HFFc6 (cell line): ENCODE measurements around the gene B4GALNT1. TPM values are rescaled to one million over a fixed set of nuclear protein-coding genes. Genes with fewer than 3 reads are reported as not detected.
A peak's percentile ranks its signal among the peaks of the same experiment; 100 is the strongest.
"Not testable (repeated sequence)": the region's sequence is repeated elsewhere in the genome, so short reads cannot be mapped to it uniquely, and the experiment has no call there.

Experiments used
- DNase-seq: peaks from one replicate; pipeline ENCODE4 v3.0.0-alpha.2; 2018
- H3K27ac Mint-ChIP-seq: 2 replicates; pipeline ENCODE4 v1.8.0; 2020; ENCODE audit warnings: mild to moderate bottlenecking, mixed read lengths
- H3K27me3 Mint-ChIP-seq: 2 replicates; pipeline ENCODE4 v1.8.0; 2021; ENCODE audit warnings: mild to moderate bottlenecking, moderate library complexity, mixed read lengths; ENCODE audit not compliant: insufficient read depth
- H3K36me3 Mint-ChIP-seq: 2 replicates; pipeline ENCODE4 v1.8.0; 2021; ENCODE audit warnings: low read depth, mixed read lengths
- H3K4me1 Mint-ChIP-seq: 2 replicates; pipeline ENCODE4 v1.8.0; 2020; ENCODE audit warnings: low read depth, mixed read lengths
- H3K4me3 Mint-ChIP-seq: 2 replicates; pipeline ENCODE4 v1.8.0; 2020; ENCODE audit warnings: mild to moderate bottlenecking, moderate library complexity, mixed read lengths
- H3K9me3 Mint-ChIP-seq: 2 replicates; pipeline ENCODE4 v1.8.0; 2020; ENCODE audit warnings: mild to moderate bottlenecking, mixed read lengths
- CTCF ChIP-seq: fragments of 200-600 bp; sonication (generic); IDR thresholded peaks from 2 replicates; pipeline ENCODE4 v1.5.0; 2021; ENCODE audit warnings: antibody characterized with exemption, mild to moderate bottlenecking
- total RNA-seq, 6 experiments: library from RNA; stranded (reverse); fragmentation: NEBNext Ultra II Directional; extraction: Animal tissue kit (Norgen Biotek cat#: 25700); gene quantifications; 2 replicates in 1 of 6; 3 replicates in 5 of 6; pipeline ENCODE4 v1.2.3, GENCODE V29; 2021

The B4GALNT1 gene
- total RNA-seq, 6 experiments from 2014 or later: 1.4 to 3.1 (median 2.3) TPM

DNA sequence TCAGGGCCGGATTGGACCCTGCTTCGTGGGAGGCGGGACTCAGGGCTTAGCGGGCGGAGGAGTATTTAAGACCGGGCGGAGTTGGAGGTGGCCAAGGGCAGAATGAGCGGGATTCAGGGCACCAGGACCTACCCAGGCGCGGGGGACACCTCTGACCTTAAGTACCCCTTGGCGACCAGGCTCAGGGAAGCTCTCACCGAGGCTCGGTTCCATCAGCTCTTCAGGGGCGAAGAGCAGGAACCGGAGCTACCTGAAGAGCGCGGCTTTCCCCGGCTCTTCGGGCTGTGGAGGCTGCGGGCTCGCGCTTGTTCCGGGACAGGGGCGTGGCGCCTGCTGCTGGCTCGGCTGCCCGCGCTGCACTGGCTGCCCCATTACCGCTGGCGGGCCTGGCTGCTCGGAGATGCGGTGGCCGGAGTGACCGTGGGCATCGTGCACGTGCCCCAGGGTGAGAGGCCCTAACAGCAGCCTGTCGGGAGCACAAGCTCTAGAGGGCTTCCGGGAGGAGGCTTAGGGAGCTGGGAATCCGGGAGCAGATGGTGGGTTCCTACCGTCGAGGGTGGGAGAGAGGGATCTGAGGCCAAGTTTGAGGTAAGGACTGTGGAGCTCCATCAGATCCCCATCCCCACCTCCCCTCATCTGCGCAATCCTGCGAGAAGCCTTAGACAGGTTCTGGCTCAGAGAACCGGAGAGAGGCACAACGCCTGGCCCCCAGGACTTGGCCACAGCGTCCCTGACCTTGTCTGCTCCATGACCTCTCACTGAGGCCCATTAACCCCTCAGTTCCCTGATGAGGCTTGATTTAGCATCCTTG, 13.4 kb downstream of the B4GALNT1 start:
- no peak for TF ChIP-seq CTCF
- H3K4me1 Mint-ChIP-seq: peaks cover 14% of the 10 kb centered on the region
- H3K9me3 Mint-ChIP-seq: no peaks in the 10 kb centered on the region
- peaks cover 13% of the 10 kb centered on the region for H3K36me3 Mint-ChIP-seq
- DNase-seq: no peak
- H3K27ac Mint-ChIP-seq: no peak overlapping the region
- H3K4me3 Mint-ChIP-seq: no peak overlapping the region
- H3K27me3 Mint-ChIP-seq: peaks cover 18% of the 10 kb centered on the region

- H3K27me3 Mint-ChIP-seq: peaks cover 15% of the 10 kb centered on the region
- no peak overlapping the region for H3K4me3 Mint-ChIP-seq
Measured at GRCh38 chr12:57618966-57619433, 14.0 kb downstream of the B4GALNT1 start.

GRCh38 chr12:57618431-57618830, 14.6 kb downstream of the B4GALNT1 start:
- not testable (repeated sequence) for H3K9me3 Mint-ChIP-seq, H3K4me3 Mint-ChIP-seq, H3K27ac Mint-ChIP-seq, DNase-seq
- Mint-ChIP-seq H3K27me3 (peaks cover 14% of the 10 kb centered on the region), H3K36me3 (peaks cover 13% of the 10 kb centered on the region), H3K4me1 (peaks cover 14% of the 10 kb centered on the region)

More at GRCh38 chr12:57618966-57619433, 14.0 kb downstream of the B4GALNT1 start:
- H3K36me3 Mint-ChIP-seq: peaks cover 13% of the 10 kb centered on the region
- DNase-seq: no peak
- no peaks in the 10 kb centered on the region for H3K9me3 Mint-ChIP-seq
- TF ChIP-seq CTCF: no peak
- H3K27ac Mint-ChIP-seq: no peak overlapping the region
- H3K4me1 Mint-ChIP-seq: peaks cover 14% of the 10 kb centered on the region

- Mint-ChIP-seq H3K36me3 (peaks cover 13% of the 10 kb centered on the region), H3K27me3 (peaks cover 13% of the 10 kb centered on the region), H3K4me3 (no peak overlapping the region)
Measured at GRCh38 chr12:57617942-57618341, 15.1 kb downstream of the B4GALNT1 start.

GRCh38 chr12:57616383-57617101, 16.5 kb downstream of the B4GALNT1 start:
- DNase-seq: peak; percentile 55
- H3K27ac Mint-ChIP-seq: no peak overlapping the region
- no peaks in the 10 kb centered on the region for H3K9me3 Mint-ChIP-seq
- peaks cover 13% of the 10 kb centered on the region for H3K36me3 Mint-ChIP-seq
- H3K4me1 Mint-ChIP-seq: peaks cover 15% of the 10 kb centered on the region
- H3K27me3 Mint-ChIP-seq: peaks cover 5% of the 10 kb centered on the region
- H3K4me3 Mint-ChIP-seq: no peak overlapping the region
- TF ChIP-seq CTCF: no peak

More at GRCh38 chr12:57617942-57618341, 15.1 kb downstream of the B4GALNT1 start:
- no peak for DNase-seq
- no peak overlapping the region for H3K27ac Mint-ChIP-seq
- TF ChIP-seq CTCF: no peak
- no peaks in the 10 kb centered on the region for H3K9me3 Mint-ChIP-seq
- peaks cover 14% of the 10 kb centered on the region for H3K4me1 Mint-ChIP-seq

- H3K27me3 Mint-ChIP-seq: peaks cover 5% of the 10 kb centered on the region
- H3K4me3 Mint-ChIP-seq: no peak overlapping the region
- H3K9me3 Mint-ChIP-seq: no peaks in the 10 kb centered on the region
Measured at GRCh38 chr12:57615637-57616036, 17.4 kb downstream of the B4GALNT1 start.

More at GRCh38 chr12:57615637-57616036, 17.4 kb downstream of the B4GALNT1 start:
- H3K27ac Mint-ChIP-seq: no peak overlapping the region
- DNase-seq: no peak
- TF ChIP-seq CTCF: no peak
- peaks cover 15% of the 10 kb centered on the region for H3K4me1 Mint-ChIP-seq
- peaks cover 13% of the 10 kb centered on the region for H3K36me3 Mint-ChIP-seq
